ENCODE data around the gene SMARCA2. TPM values are rescaled to one million over a fixed set of nuclear protein-coding genes. Genes with fewer than 3 reads are reported as not detected.
"Not testable (repeated sequence)": the region's sequence is repeated elsewhere in the genome, so short reads cannot be mapped to it uniquely, and the experiment has no call there.

Gene SMARCA2
- polyA plus RNA-seq, 2 of the 4 experiments (the other 2 are of a cell fraction): 28.7 to 33.0 TPM

DNA sequence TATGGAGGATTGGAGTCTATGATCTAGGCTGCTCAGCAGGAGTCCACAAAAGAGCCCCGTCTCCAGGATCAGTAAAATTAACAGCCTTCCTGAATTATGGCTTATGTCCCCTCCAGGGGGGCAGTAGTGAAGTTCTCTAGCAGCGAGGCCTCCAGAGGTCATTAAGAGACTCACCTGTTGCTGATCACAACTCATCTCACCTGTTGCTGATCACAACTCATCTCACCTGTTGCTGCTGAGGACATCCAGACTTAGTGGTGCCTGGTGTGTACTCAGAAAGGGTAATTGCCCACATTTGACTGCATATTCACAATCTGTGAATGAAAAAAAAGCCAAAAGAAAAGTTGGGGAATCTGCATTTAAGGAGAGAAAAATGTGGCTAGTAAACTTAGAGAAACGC is 129.5 kb downstream of the SMARCA2 start (continued):
- TF ChIP-seq HOXB5 (CRISPR knock-in tag; IDR thresholded peaks at IDR 0.05): no peak
- TF ChIP-seq, protein P1, sequence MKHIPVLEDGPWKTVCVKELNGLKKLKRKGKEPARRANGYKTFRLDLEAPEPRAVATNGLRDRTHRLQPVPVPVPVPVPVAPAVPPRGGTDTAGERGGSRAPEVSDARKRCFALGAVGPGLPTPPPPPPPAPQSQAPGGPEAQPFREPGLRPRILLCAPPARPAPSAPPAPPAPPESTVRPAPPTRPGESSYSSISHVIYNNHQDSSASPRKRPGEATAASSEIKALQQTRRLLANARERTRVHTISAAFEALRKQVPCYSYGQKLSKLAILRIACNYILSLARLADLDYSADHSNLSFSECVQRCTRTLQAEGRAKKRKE (CRISPR knock-in tag; IDR thresholded peaks at IDR 0.05; ENCODE audit: low read depth): no peak
- no peak for TF ChIP-seq RAD21 (conservative IDR thresholded peaks at IDR 0.05 in 1 of 2, IDR thresholded peaks at IDR 0.05 in 1 of 2)
- TF ChIP-seq, protein P2, sequence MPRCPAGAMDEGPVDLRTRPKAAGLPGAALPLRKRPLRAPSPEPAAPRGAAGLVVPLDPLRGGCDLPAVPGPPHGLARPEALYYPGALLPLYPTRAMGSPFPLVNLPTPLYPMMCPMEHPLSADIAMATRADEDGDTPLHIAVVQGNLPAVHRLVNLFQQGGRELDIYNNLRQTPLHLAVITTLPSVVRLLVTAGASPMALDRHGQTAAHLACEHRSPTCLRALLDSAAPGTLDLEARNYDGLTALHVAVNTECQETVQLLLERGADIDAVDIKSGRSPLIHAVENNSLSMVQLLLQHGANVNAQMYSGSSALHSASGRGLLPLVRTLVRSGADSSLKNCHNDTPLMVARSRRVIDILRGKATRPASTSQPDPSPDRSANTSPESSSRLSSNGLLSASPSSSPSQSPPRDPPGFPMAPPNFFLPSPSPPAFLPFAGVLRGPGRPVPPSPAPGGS (IDR thresholded peaks at IDR 0.05): no peak
- TF ChIP-seq, protein P3, sequence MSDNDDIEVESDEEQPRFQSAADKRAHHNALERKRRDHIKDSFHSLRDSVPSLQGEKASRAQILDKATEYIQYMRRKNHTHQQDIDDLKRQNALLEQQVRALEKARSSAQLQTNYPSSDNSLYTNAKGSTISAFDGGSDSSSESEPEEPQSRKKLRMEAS (IDR thresholded peaks at IDR 0.05): no peak

DNA sequence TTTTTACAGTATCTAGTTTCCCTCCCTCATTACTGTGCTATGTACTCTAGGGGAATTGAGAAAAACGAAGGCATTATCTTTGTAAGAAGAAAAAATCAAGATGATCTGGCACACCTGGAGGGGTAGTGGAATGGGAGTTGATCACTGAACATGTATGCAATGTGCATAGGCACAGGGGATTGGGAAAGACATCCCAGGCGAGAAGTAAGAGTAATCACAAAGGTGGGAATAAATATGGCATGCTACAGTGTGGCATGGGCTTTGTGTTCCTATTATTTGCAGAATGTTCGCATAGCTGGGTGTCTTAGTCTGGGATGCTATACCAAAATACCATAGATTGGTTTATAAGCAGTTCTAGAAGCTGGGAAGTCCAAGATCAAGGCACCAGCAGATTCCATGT is 130.6 kb downstream of the SMARCA2 start:
- ChIA-PET CTCF (interaction anchor here (1.5 to 2.0 kb wide), 2 partner anchors 17 to 582 kb away, joined by 4 to 7 read pairs; no protein-coding TSS in a partner anchor), POLR2A (no interaction called here)
- DNase-seq (ENCODE audit: low read depth in 1 of 2, low spot score in 1 of 2) (no peak), ATAC-seq (no peak), FAIRE-seq (no peak)
- WGBS (ENCODE audit: missing lambda C conversion rate): 67% methylated on average over 3 of the region's 3 CpGs
- Histone ChIP-seq H3K4me2 (no peak overlapping the region), H3K9me3 (no peaks in the 10 kb centered on the region), H3K4me3 (no peak overlapping the region), H3K4me1 (no peaks in the 10 kb centered on the region), H3K27ac (no peak overlapping the region)
- TF ChIP-seq HOXB5 (CRISPR knock-in tag; IDR thresholded peaks at IDR 0.05) (no peak), CEBPB (IDR thresholded peaks at IDR 0.05) (no peak)
- TF ChIP-seq, protein P4, sequence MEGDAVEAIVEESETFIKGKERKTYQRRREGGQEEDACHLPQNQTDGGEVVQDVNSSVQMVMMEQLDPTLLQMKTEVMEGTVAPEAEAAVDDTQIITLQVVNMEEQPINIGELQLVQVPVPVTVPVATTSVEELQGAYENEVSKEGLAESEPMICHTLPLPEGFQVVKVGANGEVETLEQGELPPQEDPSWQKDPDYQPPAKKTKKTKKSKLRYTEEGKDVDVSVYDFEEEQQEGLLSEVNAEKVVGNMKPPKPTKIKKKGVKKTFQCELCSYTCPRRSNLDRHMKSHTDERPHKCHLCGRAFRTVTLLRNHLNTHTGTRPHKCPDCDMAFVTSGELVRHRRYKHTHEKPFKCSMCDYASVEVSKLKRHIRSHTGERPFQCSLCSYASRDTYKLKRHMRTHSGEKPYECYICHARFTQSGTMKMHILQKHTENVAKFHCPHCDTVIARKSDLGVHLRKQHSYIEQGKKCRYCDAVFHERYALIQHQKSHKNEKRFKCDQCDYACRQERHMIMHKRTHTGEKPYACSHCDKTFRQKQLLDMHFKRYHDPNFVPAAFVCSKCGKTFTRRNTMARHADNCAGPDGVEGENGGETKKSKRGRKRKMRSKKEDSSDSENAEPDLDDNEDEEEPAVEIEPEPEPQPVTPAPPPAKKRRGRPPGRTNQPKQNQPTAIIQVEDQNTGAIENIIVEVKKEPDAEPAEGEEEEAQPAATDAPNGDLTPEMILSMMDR (IDR thresholded peaks at IDR 0.05): no peak
- TF ChIP-seq, protein P5, sequence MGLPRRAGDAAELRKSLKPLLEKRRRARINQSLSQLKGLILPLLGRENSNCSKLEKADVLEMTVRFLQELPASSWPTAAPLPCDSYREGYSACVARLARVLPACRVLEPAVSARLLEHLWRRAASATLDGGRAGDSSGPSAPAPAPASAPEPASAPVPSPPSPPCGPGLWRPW (IDR thresholded peaks at IDR 0.05): no peak
- TF ChIP-seq, protein P6, sequence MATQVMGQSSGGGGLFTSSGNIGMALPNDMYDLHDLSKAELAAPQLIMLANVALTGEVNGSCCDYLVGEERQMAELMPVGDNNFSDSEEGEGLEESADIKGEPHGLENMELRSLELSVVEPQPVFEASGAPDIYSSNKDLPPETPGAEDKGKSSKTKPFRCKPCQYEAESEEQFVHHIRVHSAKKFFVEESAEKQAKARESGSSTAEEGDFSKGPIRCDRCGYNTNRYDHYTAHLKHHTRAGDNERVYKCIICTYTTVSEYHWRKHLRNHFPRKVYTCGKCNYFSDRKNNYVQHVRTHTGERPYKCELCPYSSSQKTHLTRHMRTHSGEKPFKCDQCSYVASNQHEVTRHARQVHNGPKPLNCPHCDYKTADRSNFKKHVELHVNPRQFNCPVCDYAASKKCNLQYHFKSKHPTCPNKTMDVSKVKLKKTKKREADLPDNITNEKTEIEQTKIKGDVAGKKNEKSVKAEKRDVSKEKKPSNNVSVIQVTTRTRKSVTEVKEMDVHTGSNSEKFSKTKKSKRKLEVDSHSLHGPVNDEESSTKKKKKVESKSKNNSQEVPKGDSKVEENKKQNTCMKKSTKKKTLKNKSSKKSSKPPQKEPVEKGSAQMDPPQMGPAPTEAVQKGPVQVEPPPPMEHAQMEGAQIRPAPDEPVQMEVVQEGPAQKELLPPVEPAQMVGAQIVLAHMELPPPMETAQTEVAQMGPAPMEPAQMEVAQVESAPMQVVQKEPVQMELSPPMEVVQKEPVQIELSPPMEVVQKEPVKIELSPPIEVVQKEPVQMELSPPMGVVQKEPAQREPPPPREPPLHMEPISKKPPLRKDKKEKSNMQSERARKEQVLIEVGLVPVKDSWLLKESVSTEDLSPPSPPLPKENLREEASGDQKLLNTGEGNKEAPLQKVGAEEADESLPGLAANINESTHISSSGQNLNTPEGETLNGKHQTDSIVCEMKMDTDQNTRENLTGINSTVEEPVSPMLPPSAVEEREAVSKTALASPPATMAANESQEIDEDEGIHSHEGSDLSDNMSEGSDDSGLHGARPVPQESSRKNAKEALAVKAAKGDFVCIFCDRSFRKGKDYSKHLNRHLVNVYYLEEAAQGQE (IDR thresholded peaks at IDR 0.05): no peak

DNA sequence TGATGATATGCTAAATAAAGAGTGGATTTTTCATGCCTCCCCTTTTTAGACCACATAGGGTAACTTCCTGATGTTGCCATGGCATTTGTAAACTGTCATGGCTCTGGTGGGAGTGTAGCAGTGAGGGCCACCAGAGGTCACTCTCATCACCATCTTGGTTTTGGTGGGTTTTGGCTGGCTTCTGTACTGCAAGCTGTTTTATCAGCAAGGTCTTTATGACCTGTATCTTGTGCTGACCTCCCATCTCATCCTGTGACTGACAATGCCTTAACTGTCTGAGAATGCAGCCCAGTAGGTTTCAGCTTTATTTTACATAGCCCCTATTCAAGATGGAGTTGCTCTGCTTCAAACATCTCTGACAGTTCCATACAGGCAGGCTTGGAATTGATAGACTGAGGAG is 131.6 kb downstream of the SMARCA2 start:
- FAIRE-seq, H3K4me2 ChIP-seq, POLR2A ChIA-PET, H3K4me3 ChIP-seq, H3K27ac ChIP-seq, H3K9me3 ChIP-seq, H3K4me1 ChIP-seq: not testable (repeated sequence)
- DNase-seq (ENCODE audit: low read depth in 1 of 2, low spot score in 1 of 2): peak in 1 of 2 experiments; percentile 17
- peak in 1 of 2 experiments; percentile 72; a peak in 3 of 6 replicates for ATAC-seq
- TF ChIP-seq RAD21 (conservative IDR thresholded peaks at IDR 0.05 in 1 of 2, IDR thresholded peaks at IDR 0.05 in 1 of 2): peak; percentile 35 to 46; a peak in 4 of 5 replicates
- TF ChIP-seq, protein P4 (IDR thresholded peaks at IDR 0.05): peak; percentile 44
- peak; percentile 41; the same call in 1 of the 3 replicates for TF ChIP-seq SMC3 (IDR thresholded peaks at IDR 0.05)
- CTCF ChIA-PET: interaction anchor here (0.7 to 2.0 kb wide), 10 partner anchors 14 to 1199 kb away, joined by 3 to 7 read pairs (median 3); no protein-coding TSS in a partner anchor

All from A549 (cell line).